Activated CD4-positive, alpha-beta T cell treated with anti-CD3 and anti-CD28 coated beads for 4 hours (primary cell): Measurements from ENCODE around the gene GBX1.

Source experiments
- DNase-seq, 2 donors: peaks; one replicate each; pipeline ENCODE4 v3.0.0-alpha.2; 2020

The GBX1 gene

GRCh38 chr7:151167197-151167961 is at the start of gene GBX1:
Gene GBX1, minus strand, starts transcription at chr7:151167694. Its CDS starts 146 bp downstream, at chr7:151167548.
- DNase-seq = no peak

DNA sequence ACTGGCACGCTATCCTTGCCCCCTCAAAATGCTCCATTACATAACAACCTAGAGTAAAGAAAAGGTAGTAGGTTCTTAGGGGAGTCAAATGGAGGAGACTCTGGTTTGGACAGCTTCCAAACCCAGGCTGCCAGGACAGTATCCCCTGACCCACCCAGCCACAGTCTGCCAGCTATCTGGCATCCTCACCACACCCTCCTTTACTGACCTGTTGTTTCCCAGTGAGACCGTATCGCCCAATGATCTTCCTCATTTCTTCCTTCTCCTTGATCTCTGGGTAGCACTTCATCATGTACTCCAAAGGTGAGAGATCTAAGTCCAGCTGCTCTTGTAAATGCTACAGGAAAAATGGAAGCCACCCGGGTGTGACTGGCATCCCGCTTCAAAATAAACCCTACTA is 47.9 kb upstream of the GBX1 start:
- DNase-seq = no peak

GRCh38 chr7:151213826-151214225 is 46.3 kb upstream of the GBX1 start:
- no peak for DNase-seq

DNA sequence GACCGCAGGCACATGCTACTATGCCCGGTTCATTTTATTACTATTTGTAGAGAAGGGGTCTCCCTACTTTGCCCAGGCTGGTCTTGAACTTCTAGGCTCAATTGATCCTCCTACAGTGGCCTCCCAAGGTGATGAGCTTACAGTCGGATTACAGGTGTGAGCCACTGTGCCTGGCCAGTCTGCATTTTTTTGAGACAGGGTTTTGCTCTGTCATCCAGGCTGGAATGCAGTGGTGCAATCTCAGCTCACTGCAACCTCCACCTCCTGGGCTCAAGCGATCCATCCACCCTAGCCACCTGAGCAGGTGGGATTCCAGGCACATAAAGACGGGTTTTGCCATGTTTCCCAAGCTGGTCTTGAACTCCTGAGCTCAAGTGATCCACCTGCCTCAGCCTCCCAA is 45.1 kb upstream of the GBX1 start:
- no peak for DNase-seq

DNA sequence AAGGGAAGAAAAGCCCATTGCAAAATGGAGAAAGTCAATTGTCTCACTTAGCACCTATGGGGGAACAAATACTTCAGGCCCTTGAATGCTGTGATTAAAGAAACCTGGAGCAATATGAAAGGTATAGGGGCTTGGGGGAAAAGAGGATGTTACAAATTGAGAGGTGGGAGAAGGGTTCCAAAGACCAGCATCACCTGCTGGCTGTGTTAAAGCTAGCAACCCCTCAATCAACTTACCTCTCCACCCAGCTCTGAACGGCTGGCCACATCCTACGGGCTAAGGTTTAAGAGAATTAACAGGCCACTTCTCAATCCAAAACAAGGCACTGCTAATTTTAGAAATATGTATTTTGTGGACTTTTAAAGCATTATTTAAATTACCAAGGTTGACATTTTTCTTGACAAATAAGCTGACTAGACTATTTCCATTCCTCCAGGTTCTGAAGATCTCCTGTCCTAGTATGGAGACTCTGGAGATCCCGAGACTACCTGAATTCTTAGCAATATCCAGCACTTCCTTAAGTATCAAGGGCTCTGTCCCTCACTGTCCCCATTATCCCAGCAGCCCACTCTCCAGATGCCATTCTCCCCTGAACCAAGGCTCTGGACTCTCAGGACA is 43.8 kb upstream of the GBX1 start:
- DNase-seq = no peak

- no peak for DNase-seq
Measured at GRCh38 chr7:151210087-151210854, 42.8 kb upstream of the GBX1 start, which contains the start of gene H2BK1. Gene H2BK1, minus strand, starts transcription at chr7:151210488. Its CDS starts 170 bp downstream, at chr7:151210318.

DNA sequence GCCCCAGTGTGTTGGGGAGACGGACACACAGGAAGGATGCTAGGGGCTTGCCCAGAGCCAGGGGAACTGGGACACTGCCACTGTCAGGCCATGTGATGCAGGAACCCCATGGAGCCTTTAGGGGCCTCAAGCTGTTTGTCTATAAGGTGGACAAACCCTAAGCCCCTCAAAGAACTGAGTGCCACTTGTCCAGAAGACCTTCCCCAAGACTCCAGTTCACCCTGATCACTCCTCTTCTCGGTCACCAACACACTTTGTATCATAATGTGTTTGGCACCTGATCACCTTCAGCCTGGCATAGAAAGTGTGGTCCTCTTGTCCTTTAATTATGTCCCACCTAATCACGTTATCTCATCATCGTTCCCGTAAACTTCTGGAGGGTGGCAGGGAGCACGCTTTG is 42.1 kb upstream of the GBX1 start:
- no peak for DNase-seq

GRCh38 chr7:151208253-151208862 is 40.9 kb upstream of the GBX1 start:
- no peak for DNase-seq

GRCh38 chr7:151207804-151208203 is 40.3 kb upstream of the GBX1 start:
- no peak for DNase-seq

DNA sequence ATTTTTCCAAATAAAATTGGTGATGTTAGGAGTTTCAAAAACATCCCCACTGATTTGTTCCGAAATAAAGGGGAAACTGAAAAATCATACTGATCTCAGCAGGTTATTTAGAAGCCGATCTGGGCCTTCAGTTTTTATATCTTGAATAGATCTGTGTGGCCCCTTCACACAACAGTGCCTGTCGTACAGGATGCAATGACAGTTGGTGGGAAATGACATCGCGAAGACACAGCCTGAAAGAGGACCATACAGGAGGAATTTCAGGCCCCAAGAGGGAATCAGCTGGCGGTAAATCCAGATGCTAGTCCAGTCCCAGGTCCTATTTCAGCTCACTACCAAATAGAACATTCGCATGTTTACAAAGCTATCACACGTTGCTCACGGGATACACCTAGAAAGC is 39.8 kb upstream of the GBX1 start:
- DNase-seq = no peak

DNA sequence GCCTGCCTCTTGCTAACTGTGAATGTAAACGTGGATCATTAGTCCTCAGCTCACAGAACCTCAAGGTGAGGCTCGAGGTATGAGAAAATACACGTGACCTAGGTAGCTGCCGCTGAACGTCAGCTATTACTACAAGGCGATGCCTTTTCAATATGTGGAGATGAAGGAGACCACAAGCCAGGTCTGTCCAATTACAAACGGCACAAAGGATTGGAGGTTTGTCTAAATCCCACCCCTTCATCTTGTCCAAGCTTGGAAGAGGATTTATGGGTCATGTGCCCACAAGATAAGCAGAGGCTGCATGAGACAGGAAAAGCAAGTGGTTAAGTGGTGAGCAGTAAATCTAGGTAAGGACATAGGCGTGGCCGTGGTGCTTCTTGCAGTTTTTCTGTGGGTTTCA is 39.4 kb upstream of the GBX1 start:
- DNase-seq = no peak

GRCh38 chr7:151205730-151206129 is 38.2 kb upstream of the GBX1 start:
- no peak for DNase-seq

DNA sequence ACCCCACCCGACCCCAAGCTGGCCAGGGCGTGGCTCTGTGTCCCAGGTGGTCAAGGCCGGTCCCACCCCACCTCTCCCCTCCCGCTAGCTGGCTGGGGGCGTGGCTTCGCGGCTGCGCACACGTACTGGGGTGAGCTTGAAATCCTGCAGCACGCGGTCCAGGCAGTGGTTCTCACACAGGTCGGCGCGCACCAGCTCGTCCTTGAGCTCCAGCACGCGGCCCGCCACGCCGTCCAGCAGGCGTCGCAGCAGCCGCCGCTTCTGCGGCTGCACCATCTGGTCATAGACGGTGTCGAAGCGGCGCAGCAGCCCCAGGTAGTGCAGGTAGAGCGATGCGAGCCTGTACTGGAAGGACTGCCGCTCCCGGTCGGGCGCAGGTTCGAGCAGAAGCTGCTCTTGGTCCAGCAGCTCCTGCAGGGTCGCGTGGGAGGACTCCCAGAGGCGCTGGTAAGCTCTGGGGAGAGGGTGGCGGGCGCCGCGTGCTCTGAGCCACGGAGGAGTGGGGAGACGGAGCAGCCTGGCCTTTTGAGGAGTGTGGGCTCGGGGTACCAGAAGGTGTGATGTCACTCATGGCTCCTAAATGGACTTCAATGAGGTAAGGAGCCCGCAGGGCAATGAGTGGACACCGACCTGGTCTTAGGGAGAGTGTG is 37.0 kb upstream of the GBX1 start:
- DNase-seq = no peak

- DNase-seq = no peak
Measured at GRCh38 chr7:151202836-151203235, 35.3 kb upstream of the GBX1 start.

DNA sequence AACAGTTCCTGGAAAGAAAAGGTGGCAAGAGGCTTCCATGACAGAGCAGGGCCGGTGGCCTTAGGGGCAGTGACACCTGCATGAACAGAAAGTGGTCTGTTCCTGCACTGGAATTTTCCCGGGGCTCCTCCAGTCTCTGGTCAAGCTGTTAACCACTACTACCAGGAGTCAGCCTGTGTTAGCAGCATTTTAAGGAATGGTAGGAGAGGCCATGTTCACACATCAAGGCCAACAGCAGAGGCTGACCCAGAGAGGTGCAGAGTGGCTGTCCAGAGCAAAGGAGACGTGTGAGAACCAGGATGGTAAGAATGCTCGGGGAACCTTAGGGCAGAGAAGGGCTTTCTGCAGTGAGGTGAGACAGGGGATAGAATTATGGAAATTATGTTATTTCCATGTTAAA is 34.3 kb upstream of the GBX1 start:
- DNase-seq = no peak

DNA sequence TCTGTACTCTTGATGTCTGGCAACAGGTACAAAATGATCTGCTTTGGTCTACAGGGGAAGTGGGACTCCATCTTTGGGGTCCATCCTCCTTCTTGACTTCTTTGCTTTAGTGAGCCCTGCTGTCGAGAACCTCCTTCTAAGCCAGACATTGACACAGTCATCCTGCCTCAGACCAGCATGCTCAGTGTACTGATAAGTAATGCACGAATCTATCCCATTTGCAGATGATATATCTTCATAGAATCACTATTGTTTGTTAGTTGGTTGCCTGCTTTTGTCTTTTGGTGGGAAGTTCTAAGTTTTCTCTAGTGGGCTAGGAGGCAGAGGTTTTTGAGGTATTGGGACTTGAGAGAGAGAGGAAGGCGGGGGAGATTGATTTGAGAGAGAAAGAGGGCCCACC is 33.9 kb upstream of the GBX1 start:
- no peak for DNase-seq

- no peak for DNase-seq
Measured at GRCh38 chr7:151198945-151199848, 31.7 kb upstream of the GBX1 start.

- DNase-seq = no peak
Measured at GRCh38 chr7:151197932-151198331, 30.4 kb upstream of the GBX1 start.

DNA sequence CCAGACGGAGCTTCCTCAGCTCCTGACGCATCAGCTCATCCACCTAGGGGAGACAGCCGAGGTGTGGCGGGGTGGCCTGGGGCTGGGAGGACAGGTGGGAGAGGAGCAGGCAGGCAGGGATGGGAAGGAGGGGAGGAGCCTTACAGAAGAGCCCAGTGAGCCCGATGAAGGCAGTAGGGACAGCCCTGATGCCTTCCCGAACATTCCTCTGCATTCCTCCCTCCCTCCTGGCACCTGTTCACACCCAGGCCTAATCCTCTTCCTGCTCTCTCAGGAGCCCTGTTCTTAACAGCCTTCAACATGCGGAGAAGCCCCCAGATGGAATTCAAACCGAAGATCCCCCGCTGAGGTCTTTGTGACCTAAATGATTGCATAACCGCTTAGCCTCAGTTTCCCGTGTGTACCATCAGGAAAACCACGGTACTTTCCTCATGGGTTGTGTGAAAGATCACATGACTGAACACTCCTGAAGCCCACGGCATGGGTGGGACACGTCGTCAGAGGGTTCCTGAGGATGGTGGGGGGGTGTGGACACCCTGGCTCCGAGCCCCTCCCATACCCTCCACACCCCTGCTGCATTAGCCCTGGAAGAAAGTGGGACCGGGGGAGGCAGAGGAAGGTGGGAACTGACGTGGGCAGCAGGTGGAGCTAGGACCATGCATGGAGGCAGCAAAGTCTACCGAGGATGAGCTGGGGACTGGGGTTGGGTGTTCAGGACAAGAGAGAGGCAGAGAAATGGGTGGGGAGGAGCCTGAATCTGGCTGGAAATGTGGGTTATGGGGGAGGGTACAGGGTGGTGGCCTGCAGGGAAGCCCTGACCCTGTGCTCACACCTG is 28.3 kb upstream of the GBX1 start:
- DNase-seq = no peak

DNA sequence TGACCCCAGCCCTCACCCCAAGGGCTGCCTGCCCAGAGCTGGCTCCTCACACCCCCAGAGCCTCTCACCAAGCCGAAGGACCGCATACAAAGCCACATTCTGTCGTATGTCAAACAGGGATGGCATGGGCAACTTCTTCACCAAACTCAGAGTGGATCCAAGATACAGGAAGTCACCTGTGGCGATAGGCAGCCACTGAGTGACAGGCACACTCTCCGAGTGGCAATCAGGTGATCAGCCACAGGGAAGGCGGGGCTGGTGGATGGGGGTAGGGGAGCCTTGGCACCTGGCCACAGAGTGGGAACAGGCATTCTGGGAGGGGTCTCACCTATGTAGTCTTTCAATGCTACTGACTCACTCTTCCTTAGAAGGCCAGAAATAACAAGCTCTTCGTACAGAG is 26.7 kb upstream of the GBX1 start:
- DNase-seq = no peak
